ENCODE results near the gene NT5C1A.

Gene NT5C1A

GRCh38 chr1:39657923-39658485, 13.9 kb downstream of the NT5C1A start (continued):
- TF ChIP-seq ZNF692 (tag by site-specific recombination; IDR thresholded peaks at IDR 0.05) = no peak
- no peak for TF ChIP-seq ZNF37A (tag by site-specific recombination; IDR thresholded peaks at IDR 0.05)
- no peak for TF ChIP-seq WT1 (tag by site-specific recombination; IDR thresholded peaks at IDR 0.05)
- no peak for TF ChIP-seq ZBTB26 (tag by site-specific recombination; optimal IDR thresholded peaks at IDR 0.05)
- no peak for TF ChIP-seq KLF7 (tag by site-specific recombination; IDR thresholded peaks at IDR 0.05; ENCODE audit: borderline replicate concordance)
- no peak for TF ChIP-seq ZNF510 (tag by site-specific recombination; IDR thresholded peaks at IDR 0.05; ENCODE audit: insufficient replicate concordance)
- no peak for TF ChIP-seq TCF7L2 (IDR thresholded peaks at IDR 0.05; ENCODE audit: borderline replicate concordance, low read depth, low read length)
- no peak for TF ChIP-seq ZBTB21 (tag by site-specific recombination; IDR thresholded peaks at IDR 0.05)
- TF ChIP-seq ZNF426 (tag by site-specific recombination; IDR thresholded peaks at IDR 0.05) = no peak
- TF ChIP-seq ZFP3 (tag by site-specific recombination; IDR thresholded peaks at IDR 0.05; ENCODE audit: low read depth) = no peak
- no peak for TF ChIP-seq ZNF350 (tag by site-specific recombination; IDR thresholded peaks at IDR 0.05)
- no peak for TF ChIP-seq ZNF776 (tag by site-specific recombination; IDR thresholded peaks at IDR 0.05; ENCODE audit: borderline replicate concordance)
- no peak for TF ChIP-seq ZNF830 (tag by site-specific recombination; IDR thresholded peaks at IDR 0.05; ENCODE audit: low read depth)
- TF ChIP-seq ZNF335 (tag by site-specific recombination; conservative IDR thresholded peaks at IDR 0.05) = peak; percentile 50
- TF ChIP-seq ZNF530 (tag by site-specific recombination; IDR thresholded peaks at IDR 0.05; ENCODE audit: low read depth) = no peak
- no peak for TF ChIP-seq ZNF48 (tag by site-specific recombination; IDR thresholded peaks at IDR 0.05)
- TF ChIP-seq OSR2 (tag by site-specific recombination; IDR thresholded peaks at IDR 0.05) = no peak
- 0 out of 2 replicates have a peak, but pooled peaks have one; percentile 31 for TF ChIP-seq ZNF518A (tag by site-specific recombination; conservative IDR thresholded peaks at IDR 0.05; ENCODE audit: low read depth)
- TF ChIP-seq PRDM2 (tag by site-specific recombination; IDR thresholded peaks at IDR 0.05; ENCODE audit: borderline replicate concordance) = no peak
- 0 out of 2 replicates have a peak, but pooled peaks have one; percentile 14 for TF ChIP-seq ZNF341 (tag by site-specific recombination; IDR thresholded peaks at IDR 0.05; ENCODE audit: low read depth)
- TF ChIP-seq ZNF660 (tag by site-specific recombination; IDR thresholded peaks at IDR 0.05) = peak; percentile 46; the same call in 1 of the 2 replicates
- TF ChIP-seq SETDB1 (IDR thresholded peaks at IDR 0.05; ENCODE audit: insufficient read length, low read length) = no peak
- TF ChIP-seq ZFP37 (tag by site-specific recombination; IDR thresholded peaks at IDR 0.05) = no peak
- no peak for TF ChIP-seq ZNF521 (tag by site-specific recombination; IDR thresholded peaks at IDR 0.05)
- TF ChIP-seq ZNF747 (tag by site-specific recombination; IDR thresholded peaks at IDR 0.05) = no peak
- no peak for TF ChIP-seq ZNF366 (tag by site-specific recombination; conservative IDR thresholded peaks at IDR 0.05)
- no peak for TF ChIP-seq HOXC10 (CRISPR knock-in tag; IDR thresholded peaks at IDR 0.05)
- no peak for TF ChIP-seq ZNF501 (tag by site-specific recombination; IDR thresholded peaks at IDR 0.05)

All from HEK293 (cell line).